ENCODE data around the gene PCDHA10.
"Not testable (repeated sequence)": the region's sequence is repeated elsewhere in the genome, so short reads cannot be mapped to it uniquely, and the experiment has no call there.

PCDHA10 gene

DNA sequence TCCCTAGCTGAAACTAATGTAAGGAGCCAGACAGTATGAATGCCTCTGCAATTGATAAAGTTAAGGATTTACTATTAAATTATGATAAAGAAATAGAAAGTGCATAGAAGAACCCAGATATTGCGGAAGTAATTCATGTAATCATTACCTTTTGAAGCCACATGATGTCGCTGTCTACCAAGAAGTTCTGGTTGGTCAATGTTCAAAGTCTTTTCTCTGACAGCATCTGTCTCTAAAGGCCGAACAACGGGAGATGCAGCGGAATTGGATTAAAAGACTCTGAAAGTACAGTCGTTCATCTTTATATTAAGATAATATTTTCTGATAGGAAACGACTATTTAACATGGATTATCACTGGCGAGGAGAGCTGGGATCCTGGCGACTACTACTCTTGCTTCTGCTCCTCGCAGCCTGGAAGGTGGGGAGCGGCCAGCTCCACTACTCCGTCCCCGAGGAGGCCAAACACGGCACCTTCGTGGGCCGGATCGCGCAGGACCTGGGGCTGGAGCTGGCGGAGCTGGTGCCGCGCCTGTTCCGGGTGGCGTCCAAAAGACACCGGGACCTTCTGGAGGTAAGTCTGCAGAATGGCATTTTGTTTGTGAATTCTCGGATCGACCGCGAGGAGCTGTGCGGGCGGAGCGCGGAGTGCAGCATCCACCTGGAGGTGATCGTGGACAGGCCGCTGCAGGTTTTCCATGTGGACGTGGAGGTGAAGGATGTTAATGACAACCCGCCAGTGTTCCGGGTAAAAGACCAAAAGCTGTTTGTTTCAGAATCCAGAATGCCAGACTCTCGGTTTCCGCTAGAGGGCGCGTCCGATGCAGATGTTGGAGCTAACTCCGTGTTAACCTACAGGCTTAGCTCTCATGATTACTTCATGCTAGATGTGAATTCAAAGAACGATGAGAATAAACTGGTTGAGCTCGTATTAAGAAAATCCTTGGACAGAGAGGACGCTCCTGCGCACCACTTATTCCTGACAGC is 14.4 kb upstream of the PCDHA10 start, which contains the start of gene PCDHA8:
TSS of gene PCDHA8 (plus strand) at position 210 of the 985 bp plus-strand sequence. CDS start at position 345, 135 bp downstream.
- DNase-seq: peak in 1 of 2 donors; percentile 2

DNA sequence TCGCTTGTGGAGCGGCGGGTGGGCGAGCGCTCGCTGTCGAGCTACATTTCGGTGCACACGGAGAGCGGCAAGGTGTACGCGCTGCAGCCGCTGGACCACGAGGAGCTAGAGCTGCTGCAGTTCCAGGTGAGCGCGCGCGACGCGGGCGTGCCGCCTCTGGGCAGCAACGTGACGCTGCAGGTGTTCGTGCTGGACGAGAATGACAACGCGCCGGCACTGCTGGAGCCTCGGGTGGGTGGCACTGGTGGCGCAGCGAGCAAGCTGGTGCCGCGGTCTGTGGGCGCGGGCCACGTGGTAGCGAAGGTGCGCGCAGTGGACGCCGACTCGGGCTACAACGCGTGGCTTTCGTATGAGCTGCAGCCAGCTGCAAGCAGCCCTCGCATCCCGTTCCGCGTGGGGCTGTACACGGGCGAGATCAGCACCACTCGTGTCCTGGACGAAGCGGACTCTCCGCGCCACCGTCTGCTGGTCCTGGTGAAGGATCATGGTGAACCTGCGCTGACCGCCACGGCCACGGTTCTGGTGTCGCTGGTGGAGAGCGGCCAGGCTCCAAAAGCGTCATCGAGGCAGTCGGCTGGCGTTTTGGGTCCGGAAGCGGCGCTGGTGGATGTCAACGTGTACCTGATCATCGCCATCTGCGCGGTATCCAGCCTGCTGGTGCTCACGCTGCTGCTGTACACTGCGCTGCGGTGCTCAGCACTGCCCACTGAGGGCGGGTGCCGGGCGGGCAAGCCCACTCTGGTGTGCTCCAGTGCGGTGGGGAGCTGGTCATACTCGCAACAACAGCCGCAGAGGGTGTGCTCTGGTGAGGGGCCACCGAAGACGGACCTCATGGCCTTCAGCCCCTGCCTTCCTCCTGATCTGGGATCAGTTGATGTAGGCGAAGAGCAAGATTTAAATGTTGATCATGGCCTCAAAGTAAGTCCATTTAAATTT is 12.6 kb upstream of the PCDHA10 start:
- no peak for DNase-seq

DNA sequence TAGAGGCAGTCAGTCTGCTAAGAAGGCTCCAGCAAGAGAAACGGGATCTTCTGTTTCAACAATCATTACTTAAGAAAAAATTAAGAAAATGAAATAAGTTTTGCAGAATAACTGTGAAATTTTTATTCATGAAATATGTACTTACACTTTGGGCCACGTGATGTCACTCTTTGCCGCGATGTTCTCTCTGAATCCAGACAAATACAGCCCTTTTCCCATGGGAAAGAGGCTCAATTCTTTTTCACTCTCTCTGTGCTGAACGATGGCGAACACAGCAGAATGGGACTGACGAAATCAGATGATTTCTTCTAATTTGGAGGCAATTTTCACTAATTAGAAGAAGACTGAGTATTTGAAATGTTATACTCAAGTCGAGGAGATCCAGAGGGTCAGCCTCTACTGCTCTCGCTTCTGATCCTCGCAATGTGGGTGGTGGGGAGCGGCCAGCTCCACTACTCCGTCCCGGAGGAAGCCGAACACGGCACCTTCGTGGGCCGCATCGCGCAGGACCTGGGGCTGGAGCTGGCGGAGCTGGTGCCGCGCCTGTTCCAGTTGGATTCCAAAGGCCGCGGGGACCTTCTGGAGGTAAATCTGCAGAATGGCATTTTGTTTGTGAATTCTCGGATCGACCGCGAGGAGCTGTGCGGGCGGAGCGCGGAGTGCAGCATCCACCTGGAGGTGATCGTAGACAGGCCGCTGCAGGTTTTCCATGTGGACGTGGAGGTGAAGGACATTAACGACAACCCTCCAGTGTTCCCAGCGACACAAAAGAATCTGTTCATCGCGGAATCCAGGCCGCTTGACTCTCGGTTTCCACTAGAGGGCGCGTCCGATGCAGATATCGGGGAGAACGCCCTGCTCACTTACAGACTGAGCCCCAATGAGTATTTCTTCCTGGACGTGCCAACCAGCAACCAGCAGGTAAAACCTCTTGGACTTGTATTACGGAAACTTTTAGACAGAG is 7.3 kb upstream of the PCDHA10 start, which contains the start of gene PCDHA9:
TSS of gene PCDHA9 (plus strand) at position 244 of the 964 bp plus-strand sequence. CDS start at position 358, 114 bp downstream.
- not testable (repeated sequence) for DNase-seq

DNA sequence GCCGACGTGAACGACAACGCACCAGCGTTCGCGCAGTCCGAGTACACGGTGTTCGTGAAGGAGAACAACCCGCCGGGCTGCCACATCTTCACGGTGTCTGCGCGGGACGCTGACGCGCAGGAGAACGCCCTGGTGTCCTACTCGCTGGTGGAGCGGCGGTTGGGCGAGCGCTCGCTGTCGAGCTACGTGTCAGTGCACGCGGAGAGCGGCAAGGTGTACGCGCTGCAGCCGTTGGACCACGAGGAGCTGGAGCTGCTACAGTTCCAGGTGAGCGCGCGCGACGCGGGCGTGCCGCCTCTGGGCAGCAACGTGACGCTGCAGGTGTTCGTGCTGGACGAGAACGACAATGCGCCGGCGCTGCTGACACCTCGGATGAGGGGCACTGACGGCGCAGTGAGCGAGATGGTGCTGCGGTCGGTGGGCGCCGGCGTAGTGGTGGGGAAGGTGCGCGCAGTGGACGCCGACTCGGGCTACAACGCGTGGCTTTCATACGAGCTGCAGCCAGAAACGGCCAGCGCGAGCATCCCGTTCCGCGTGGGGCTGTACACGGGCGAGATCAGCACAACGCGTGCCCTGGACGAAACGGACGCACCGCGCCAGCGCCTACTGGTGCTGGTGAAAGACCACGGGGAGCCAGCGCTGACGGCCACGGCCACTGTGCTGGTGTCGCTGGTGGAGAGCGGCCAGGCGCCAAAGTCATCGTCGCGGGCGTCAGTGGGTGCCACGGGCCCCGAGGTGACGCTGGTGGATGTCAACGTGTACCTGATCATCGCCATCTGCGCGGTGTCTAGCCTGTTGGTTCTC is 5.7 kb upstream of the PCDHA10 start:
- not testable (repeated sequence) for DNase-seq

DNA sequence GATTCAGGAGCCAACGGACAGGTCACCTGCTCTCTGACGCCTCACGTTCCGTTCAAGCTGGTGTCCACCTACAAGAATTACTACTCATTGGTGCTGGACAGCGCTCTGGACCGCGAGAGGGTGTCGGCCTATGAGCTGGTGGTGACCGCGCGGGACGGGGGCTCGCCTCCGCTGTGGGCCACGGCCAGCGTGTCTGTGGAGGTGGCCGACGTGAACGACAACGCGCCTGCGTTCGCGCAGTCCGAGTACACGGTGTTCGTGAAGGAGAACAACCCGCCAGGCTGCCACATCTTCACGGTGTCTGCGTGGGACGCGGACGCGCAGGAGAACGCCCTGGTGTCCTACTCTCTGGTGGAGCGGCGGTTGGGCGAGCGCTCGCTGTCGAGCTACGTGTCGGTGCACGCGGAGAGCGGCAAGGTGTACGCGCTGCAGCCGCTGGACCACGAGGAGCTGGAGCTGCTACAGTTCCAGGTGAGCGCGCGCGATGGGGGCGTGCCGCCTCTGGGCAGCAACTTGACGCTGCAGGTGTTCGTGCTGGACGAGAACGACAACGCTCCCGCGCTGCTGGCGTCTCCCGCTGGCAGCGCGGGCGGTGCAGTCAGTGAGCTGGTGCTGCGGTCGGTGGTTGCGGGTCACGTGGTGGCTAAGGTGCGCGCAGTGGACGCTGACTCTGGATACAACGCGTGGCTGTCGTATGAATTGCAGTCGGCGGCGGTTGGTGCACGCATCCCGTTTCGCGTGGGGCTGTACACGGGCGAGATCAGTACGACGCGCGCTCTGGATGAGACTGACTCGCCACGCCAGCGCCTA is 1.7 kb downstream of the PCDHA10 start:
- DNase-seq: no peak

DNA sequence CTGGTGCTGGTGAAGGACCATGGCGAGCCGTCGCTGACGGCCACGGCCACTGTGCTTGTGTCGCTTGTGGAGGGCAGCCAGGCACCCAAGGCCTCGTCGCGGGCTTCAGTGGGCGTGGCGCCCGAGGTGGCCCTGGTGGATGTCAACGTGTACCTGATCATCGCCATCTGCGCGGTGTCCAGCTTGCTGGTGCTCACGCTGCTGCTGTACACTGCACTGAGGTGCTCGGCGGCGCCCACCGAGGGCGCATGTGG is 2.2 kb downstream of the PCDHA10 start:
- DNase-seq: no peak

DNA sequence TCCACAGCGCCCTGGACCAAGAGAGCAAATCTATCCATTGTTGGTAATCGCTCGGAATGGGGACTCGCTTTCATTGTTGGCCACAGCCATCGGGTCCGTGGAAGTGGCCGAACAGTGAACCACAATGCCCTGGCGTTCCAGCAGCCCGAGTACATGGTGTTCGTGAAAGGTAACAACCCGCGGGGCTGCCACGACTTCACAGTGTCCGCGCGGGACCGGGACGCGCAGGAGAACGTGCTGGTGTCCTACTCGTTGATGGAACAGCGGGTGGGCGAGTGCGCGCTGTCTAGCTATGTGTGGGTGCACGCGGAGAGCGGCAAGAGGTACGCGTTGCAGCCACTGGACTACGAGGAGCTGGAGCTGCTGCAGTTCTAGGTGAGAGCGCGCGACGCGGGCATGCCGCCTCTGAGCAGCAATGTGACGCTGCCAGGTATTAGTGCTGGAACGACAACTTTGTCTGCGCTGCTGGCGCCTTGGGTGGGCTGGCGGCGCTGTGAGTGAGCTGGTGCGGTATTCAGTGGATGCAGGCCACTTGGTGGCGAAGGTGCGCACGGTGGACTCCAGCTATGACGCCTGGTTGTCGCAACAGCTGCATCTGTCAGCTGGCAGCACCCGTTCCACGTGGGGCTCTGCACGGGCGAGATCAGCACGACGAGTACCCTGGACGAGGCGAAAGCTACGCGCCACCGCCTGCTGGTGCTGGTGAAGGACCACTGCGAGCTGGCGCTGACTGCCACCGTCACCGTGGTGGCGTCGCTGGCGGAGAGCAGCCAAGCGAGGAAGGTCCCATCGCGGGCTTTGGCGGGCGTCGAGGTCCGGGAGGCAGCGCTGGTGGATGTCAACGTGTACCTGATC is 7.0 kb downstream of the PCDHA10 start:
- no peak for DNase-seq

DNA sequence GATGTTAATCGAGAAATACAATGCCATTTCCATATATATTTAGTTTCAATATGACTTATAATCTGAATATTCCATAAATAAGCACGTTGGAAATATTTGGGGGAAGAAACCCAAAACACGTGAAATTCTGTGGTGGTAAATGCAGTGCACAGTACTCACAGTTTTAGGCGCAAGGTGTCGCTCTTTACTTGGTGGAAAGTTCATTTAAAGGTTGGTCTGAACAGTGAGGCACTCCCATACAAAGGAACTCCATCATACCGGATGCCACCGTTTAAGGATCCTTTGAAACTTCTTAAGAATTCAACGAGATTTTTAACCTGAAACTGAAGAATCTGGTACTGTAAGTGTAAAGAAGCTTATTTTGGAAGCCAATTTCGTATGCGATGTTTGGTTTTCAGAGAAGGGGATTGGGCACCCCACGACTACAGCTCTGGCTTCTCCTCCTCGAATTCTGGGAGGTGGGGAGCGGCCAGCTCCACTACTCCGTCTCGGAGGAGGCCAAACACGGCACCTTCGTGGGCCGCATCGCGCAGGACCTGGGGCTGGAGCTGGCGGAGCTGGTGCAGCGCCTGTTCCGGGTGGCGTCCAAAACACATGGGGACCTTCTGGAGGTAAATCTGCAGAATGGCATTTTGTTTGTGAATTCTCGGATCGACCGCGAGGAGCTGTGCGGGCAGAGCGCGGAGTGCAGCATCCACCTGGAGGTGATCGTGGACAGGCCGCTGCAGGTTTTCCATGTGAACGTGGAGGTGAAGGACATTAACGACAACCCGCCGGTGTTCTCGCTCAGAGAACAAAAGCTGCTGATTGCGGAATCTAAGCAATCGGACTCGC is 13.2 kb downstream of the PCDHA10 start, which contains the start of gene PCDHA11:
TSS of gene PCDHA11 (plus strand) at position 237 of the 834 bp plus-strand sequence. CDS start at position 384, 147 bp downstream.
- DNase-seq: no peak

DNA sequence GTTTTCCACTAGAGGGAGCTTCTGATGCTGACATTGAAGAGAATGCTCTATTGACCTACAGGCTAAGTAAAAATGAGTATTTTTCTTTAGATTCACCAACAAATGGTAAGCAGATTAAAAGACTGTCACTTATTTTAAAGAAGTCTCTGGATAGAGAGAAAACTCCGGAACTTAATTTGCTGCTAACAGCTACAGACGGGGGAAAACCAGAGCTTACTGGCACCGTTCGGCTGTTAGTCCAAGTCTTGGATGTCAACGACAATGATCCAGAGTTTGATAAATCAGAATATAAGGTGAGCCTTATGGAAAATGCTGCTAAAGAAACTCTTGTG is 13.8 kb downstream of the PCDHA10 start:
- DNase-seq: peak in 1 of 2 donors; percentile 1

DNA sequence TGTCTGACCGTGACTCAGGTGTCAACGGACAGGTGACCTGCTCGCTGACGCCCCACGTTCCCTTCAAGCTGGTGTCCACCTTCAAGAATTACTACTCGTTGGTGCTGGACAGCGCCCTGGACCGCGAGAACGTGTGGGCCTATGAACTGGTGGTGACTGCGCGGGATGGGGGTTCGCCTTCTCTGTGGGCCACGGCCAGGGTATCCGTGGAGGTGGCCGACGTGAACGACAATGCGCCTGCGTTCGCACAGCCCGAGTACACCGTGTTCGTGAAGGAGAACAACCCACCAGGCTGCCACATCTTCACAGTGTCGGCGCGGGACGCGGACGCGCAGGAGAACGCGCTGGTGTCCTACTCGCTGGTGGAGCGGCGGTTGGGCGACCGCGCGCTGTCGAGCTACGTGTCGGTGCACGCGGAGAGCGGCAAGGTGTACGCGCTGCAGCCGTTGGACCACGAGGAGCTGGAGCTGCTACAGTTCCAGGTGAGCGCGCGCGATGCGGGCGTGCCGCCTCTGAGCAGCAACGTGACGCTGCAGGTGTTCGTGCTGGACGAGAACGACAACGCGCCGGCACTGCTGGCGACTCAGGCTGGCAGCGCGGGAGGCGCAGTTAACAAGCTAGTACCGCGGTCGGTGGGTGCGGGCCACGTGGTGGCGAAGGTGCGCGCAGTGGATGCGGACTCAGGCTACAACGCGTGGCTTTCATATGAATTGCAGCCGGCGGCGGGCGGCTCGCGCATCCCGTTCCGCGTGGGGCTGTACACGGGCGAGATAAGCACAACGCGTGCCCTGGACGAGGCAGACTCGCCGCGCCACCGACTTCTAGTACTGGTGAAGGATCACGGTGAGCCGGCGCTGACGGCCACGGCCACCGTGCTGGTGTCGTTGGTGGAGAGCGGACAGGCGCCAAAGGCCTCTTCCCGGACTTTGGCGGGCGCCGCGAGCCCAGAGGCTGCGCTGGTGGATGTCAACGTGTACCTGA is 14.8 kb downstream of the PCDHA10 start:
- DNase-seq: no peak

DNA sequence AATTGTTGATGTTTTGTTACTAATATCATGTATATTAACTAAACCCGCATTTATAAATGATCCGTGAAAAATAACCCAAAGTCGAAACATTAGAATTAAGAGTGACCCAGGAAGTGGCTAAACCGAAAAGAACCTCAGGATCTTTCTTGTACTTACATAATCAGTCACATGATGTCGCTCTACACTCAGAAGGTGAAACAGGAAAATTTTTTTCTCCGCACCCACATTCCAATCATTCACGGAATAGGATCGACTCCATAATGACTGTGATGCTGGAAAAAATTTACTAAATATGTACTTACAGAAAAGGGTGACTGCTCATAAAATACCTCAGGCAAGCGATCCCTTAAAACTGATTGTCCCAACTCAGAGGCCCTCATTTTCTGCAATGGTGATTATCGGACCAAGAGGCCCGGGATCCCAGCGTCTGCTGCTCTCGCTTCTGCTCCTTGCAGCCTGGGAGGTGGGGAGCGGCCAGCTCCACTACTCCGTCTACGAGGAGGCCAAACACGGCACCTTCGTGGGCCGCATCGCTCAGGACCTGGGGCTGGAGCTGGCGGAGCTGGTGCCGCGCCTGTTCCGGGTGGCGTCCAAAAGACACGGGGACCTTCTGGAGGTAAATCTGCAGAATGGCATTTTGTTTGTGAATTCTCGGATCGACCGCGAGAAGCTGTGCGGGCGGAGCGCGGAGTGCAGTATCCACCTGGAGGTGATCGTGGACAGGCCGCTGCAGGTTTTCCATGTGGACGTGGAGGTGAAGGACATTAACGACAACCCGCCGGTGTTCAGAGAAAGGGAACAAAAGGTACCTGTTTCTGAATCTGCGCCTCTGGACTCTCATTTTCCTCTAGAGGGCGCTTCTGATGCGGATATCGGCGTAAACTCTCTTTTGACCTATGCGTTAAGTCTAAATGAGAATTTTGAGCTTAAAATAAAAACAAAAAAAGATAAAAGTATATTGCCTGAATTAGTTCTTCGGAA is 19.7 kb downstream of the PCDHA10 start, which contains the start of gene PCDHA12:
TSS of gene PCDHA12 (plus strand) at position 224 of the 981 bp plus-strand sequence. CDS start at position 389, 165 bp downstream.
- no peak for DNase-seq

DNA sequence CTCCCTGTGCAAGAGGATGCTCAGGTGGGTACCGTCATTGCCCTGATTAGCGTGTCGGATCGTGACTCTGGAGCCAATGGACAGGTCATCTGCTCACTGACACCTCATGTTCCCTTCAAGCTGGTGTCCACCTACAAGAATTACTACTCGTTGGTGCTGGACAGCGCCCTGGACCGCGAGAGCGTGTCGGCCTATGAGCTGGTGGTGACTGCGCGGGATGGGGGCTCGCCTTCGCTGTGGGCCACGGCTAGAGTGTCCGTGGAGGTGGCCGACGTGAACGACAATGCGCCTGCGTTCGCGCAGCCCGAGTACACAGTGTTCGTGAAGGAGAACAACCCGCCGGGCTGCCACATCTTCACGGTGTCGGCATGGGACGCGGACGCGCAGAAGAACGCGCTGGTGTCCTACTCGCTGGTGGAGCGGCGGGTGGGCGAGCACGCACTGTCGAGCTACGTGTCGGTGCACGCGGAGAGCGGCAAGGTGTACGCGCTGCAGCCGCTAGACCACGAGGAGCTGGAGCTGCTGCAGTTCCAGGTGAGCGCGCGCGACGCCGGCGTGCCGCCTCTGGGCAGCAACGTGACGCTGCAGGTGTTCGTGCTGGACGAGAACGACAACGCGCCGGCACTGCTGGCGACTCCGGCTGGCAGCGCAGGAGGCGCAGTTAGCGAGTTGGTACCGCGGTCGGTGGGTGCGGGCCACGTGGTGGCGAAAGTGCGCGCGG is 21.0 kb downstream of the PCDHA10 start:
- DNase-seq: not testable (repeated sequence)

DNA sequence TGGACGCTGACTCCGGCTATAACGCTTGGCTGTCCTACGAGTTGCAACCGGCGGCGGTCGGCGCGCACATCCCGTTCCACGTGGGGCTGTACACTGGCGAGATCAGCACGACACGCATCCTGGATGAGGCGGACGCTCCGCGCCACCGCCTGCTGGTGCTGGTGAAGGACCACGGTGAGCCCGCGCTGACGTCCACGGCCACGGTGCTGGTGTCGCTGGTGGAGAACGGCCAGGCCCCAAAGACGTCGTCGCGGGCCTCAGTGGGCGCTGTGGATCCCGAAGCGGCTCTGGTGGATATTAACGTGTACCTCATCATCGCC is 21.5 kb downstream of the PCDHA10 start:
- DNase-seq: no peak

DNA sequence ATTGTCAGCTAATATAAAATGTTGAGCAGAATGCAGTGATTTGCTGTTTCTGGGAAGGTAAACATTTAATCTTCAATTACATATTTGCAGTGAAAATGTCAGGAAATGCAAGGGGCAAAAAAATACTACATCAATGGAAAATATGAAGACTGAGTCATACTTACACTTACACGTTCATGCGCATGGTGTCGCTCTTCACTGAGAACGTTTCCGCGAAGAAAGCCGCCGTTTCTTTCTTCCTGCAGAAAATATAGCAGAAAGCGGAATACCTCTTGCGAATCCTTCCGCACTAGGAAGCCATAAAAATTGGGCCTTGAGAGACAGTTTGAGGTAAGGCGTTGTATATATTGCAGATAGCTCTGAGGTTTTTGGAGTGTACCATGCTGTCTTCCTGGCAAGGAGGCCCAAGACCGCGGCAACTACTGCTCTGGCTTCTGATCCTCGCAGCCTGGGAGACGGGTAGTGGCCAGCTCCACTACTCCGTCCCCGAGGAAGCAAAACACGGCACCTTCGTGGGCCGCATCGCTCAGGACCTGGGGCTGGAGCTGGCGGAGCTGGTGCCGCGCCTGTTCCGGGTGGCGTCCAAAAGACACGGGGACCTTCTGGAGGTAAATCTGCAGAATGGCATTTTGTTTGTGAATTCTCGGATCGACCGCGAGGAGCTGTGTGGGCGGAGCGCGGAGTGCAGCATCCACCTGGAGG is 26.3 kb downstream of the PCDHA10 start, which contains the start of gene PCDHA13:
TSS of gene PCDHA13 (plus strand) at position 236 of the 702 bp plus-strand sequence. CDS start at position 381, 145 bp downstream.
- no peak for DNase-seq

Data from inflammatory macrophage (primary cell).